GM04503 (cell line): ENCODE measurements around the gene ANKDD1A.

Experiments used
- DNase-seq: peaks from one replicate; pipeline ENCODE4 v3.0.0-alpha.2; 2012; ENCODE audit warnings: low read depth

The ANKDD1A gene

DNA sequence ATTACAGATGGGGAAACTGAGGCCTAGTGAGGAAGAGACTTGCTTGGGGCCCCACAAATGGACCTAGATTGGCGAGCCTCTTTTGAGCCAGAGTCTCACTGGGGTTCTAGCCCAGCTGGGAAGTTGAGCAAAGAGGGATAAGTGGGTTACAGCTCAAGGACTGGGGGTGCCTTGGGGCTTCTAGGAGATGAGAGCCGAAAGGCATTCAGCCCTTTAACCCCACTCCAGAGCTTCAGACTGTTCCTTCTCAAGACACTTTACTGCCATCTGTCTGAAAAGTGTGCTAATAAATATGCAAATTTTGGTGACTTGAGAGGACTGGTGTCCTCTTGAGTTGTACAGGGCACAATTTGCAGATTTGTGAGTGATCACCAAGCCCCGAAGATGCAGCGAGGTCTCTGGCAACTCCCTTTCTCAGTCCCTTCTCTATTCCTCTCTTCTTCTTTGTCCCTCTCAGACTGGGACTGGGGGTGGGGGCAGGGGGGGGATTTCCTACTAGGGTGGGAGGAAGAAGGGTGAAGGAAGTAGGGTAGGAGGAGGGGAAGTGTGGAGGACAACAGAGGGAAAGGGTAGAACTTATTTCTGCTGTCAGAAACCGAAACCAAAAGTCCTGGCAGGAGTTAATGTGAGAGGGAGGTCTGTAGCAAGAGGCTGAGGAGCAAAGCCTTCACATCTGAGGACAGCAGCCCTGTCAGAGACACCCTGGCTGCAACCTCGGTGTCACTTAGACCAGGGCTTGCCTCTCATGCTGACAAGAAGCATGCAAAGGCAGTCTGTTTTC, 16.2 kb upstream of the ANKDD1A start:
- no peak for DNase-seq

DNA sequence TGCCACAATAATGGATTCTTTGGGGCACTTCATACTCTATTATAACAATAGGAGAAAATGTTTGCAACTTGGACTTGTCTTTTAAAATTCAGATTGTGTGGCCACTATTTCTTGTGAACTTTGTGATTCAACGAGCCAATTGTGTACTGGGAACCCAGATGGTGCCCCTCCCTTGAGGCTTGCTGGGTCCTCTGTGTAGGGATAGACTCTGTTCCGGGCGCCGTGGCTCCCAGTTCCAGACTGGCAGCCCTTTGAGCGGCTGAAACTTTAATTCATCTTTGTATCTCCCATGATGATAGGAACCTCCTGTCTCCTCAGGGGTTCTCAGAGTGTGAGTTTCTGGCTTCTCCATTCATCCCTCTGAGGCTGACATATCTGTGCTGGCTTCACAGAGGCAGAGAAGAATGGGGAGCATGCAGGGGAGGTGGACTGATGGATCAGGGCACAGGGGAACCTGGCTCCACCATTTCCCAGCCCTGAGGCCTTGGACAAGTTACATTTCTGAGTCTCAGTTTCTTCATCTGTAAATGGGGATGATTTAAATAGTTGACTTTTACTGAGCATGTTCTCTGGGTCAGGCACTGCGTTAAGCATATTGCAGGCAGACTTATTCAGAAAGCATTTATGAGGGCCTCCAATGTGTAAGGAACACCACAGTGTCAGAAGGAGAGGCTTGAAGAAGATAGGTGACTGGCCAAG, 15.2 kb upstream of the ANKDD1A start:
- DNase-seq: no peak

DNA sequence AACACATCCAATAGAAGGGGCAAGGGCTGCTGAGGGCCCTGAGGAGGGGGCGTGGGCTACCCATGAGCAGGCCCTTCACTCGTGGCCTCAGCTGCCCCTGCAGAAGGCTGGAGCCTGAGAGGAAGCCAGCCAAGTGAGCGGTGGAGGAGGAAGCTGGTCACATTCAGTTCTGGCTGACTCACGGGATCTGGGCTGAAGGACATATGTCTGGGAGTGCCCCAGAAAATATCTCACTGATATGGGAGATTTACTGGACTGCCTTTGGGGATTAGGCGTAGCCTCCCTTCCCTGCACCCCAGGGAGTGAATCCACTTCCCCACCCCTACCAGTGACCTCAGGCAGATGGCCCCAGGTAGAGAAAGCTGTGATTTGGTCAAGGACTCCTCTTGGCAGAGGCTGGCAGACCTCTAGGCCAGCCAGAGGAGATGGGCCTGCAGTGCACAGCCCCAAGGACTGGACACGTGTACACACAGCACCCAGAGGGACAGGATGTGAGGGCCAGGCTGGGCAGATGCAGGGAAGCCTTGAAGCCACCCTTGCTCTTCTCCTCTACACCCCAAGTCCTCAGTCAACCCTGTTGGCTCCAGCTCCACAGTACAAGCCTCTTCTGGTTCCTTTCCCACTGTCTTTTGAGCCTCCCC, 14.2 kb upstream of the ANKDD1A start:
- DNase-seq: no peak

DNA sequence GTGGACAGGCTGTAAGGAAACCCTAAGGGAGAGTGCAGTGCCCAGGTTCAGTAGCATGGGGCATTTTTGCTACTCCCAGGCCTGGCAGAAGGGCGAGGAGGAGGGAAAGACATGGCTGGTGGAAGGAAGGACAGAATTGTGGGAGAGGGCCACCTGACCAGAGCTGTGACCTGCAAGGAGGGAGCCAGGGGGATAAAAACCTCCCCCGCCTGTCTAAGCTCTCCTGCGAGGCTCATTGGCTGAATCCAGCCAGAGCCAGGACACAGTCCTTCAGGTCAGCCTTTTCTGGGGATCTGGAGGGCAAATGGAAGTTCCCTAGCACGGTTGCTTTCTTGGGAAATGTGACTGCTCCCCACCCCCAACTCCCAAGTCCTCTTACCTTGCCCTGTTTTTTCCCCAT, 13.3 kb upstream of the ANKDD1A start:
- no peak for DNase-seq

DNA sequence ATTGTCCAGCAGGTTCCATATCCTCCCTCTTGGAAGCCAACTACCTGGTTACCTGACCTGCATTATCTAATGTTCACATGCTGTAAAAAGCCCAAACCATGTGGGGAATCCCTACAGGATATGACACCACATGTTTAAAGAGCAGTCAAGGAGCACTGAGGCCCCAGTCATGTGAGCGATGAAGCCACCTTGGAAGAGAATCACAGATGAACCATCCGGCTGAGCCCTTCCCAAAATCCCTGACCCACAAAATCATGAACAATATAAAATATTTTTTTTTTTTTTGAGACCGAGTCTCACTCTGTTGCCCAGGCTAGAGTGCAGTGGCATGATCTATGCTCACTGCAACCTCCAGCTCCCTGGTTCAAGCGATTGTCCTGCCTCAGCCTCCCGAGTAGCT, 10.6 kb upstream of the ANKDD1A start:
- DNase-seq: no peak

DNA sequence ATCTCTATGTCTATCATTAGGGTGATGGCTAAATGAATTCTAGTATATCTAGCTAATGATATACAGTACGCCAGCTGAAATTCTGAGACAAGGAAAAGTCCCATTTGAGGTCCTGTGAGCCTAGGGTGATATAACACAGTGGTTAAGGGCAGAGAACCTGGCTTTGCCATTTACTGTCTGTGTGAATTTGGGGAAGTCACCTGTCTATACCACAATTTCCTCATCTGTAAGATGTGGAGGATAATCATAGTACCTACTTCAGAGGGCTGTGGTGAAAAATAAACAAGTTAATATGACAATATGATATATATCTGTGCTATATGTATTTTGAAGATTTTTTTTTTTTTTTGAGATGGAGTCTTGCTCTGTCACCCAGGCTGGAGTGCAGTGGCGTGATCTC, 9.8 kb upstream of the ANKDD1A start:
- DNase-seq: no peak

DNA sequence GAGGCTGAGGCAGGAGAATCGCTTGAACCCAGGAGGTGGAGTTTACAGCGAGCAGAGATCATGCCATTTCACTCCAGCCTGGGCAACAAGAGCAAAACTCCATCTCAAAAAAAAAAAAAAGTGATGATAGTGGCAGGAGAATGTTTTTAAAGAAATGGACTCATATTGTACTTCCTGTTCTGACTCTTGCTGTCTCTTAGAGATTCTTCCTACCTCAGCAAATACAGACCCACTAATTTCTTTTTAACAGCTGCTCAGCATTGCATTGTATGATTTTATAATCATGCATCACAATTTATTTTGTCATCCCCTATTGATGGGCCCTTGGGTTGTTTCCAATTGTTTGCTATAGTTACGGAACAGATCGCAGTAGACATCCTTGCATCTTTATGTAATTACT, 8.8 kb upstream of the ANKDD1A start:
- no peak for DNase-seq

DNA sequence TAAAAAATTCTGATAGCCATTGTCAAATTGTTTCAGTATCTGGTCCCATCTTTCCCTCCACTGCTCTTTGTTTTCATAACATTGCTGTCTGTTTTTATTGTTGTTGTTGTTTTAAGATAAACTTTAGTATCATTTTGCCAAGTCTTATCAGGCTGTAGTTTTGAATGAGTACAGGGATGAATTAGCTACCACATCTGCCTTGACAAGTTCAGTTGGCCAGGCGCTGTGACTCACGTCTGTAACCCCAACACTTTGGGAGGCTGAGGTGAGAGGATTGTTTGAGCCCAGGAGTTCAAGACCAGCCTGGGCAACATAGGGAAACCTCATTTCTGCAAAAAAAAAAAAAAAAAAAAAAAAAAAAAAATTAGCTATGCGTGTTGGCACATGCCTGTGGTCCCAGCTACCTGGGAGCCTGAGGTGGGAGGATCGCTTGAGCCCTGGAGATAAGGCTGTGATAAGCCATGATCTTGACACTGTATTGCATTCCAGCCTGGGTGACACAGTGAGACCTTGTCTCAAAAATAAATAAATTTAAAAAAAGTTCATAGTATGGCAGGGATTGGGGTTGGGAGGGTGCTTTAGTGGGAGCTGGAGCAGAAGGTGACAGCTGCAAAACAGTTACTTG, 8.3 kb upstream of the ANKDD1A start:
- DNase-seq: no peak

DNA sequence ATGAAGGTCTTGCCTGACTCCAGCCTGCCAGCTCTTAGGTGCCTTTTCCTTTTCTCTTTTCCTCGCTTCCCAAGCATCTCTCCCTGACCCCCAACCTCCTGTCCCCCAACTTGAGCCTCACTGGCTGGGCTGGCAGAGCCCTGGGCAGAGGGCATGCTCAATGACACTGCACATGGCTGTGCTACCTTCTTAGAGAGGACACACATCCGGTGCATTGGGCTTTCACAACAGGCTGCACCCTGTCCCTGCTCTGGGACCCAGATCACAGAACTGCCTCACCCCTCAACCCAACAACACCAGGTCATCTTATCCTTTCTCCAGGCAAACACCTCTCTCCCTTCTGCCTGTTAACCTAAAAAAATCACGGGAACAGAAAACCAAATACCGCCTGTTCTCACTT, 7.5 kb upstream of the ANKDD1A start:
- no peak for DNase-seq

DNA sequence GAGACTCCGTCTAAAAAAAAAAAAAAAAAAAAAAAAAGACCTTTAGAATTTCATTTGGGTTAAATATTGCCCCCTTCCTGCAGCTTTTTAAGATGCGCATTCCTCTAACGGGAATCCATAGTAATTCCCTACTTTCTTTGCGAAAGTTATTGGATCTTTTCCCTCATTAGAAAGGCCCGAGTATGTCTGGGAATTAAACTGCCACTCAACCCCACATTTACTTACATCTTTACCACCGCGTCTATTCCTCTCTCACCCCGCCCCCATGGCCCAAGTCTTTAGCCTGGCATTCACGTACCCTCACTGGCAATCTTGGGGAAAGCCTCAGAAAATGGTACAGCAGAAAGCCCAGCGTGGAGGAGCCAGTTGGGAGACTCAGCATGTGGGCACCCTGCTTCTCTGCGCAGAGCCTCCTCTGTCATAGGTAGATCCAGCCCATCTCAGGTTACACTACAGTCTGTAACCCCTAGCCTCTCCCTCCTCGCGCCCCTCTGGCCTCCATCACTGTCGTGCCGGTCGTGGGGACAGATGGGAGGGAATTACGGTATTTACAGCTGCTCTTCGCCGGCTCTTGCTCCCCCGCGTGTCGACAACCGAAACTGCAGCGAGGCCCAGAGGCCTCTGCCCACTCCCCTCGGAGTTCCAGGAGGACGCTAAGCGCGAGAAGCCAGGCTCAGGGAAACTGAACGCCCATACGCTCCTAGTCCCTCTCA, 6.4 kb upstream of the ANKDD1A start:
- peak; percentile 22 for DNase-seq

DNA sequence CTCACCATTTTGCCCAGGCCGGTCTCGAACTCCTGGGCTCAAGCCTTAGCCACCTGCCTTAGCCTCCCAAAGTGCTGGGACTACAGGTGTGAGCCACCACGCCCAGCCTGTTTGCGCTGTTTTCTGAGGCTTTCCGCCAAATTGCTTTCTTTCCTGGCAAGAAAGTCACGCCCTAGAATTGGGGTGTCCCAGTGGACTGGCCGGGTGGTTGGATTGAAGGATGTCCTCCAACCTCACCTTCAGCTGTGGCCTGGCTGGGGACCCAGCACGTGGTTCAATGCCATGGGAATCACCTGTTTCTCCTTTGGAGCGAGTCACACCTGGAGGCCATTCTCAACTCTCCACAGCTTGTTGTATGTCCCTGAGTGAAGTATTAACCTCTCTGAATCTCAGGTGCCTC, 5.8 kb upstream of the ANKDD1A start:
- no peak for DNase-seq

DNA sequence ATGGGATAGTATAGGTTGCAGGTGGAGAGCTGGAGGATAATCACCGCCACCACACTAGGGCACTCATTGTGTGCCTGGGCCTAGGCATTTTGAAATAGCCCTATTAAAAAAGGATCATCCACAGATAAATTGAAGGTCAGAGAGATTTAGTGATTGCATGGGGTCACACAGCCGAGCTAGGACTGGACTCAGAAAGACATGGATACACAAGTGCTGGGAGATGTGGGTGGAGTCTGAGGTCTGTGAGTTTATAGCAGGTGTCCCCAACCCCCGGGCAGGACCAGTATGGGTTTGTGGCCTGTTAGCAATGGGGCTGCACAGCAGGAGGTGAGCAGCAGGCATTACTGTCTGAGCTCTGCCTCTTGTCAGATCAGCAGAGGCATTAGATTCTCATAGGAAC, 5.3 kb upstream of the ANKDD1A start:
- no peak for DNase-seq

DNA sequence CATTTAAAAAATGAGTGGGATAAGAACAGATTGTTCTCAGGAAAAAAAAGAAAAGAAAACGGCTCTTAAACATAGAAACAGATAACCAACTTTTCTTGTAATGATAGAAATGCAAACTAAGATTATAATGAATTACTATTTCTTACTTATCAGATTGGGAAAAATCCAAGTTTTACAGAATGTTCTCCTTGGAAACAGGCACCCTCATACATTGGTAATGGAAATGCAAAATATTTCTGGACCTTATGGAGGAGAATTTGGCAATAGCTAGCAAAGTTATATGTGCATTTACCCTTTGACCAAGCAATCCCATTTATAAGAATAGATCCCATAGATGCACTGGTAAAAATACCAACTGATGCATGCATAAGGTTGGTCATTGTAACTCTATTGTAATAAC, 3.7 kb upstream of the ANKDD1A start:
- DNase-seq: no peak

DNA sequence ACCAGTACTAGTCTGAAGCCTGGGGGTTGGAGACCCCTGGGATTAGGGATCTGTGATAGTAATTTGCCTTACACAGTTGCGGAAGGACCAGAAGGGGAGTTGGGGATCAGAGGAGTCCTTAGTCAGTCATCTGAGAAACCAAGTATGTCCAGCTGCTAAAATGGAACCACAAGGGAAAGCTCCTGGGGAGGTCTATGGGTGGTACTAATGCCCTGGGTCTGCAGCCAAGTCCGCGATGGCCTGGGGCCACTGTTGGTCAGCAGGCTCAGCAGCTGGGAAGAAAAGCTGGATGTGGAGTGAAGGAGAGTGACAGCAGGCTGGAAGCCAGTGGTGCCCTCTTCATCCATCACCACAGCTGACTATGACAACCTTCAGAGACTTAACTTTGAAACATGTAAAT, 2.2 kb upstream of the ANKDD1A start:
- no peak for DNase-seq

DNA sequence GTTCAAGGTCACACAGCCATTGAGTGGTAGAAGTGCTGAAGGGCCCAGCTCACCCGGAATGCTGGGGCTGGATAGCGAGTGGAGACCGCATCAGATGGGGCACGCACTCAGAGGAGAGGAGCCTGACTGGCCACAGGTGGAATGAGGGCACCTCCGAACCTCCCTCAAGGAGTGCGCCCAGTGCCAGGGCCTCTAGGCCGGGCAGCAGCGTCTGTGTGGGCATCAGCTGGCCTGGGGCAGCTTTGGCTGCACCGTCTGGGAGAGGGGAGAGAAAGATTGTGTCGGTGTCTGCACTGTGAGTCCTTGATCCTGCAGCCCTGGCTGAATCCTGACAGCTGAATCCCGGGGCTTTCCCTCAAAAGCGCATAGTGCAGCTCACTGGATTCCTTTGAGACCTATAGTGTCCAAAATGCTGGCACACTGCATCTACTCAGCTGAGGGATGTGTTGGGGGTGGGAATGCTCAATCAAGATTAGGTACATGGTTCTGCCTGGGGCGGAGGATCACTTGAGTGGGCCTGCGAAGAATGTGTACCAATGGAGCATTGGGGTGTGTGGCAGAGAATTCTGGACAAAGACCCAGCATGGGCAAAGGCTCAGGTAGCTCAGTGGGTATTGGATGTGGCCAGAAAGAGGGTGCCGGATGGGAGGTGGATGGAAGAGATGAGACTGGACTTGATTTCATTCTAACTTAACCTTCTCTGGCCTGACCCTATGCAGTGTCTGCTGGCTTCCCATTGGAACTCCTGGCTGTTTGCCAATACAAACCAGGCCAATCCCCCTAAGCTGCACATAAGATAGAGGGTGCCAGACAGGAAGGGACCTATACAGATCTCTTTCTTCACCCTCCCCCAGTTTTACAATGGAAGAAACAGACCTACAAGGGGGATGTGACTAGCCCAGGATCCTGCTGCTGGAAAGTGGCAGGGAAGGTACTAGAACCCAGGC, 950 bp downstream of the ANKDD1A start:
- DNase-seq: no peak

DNA sequence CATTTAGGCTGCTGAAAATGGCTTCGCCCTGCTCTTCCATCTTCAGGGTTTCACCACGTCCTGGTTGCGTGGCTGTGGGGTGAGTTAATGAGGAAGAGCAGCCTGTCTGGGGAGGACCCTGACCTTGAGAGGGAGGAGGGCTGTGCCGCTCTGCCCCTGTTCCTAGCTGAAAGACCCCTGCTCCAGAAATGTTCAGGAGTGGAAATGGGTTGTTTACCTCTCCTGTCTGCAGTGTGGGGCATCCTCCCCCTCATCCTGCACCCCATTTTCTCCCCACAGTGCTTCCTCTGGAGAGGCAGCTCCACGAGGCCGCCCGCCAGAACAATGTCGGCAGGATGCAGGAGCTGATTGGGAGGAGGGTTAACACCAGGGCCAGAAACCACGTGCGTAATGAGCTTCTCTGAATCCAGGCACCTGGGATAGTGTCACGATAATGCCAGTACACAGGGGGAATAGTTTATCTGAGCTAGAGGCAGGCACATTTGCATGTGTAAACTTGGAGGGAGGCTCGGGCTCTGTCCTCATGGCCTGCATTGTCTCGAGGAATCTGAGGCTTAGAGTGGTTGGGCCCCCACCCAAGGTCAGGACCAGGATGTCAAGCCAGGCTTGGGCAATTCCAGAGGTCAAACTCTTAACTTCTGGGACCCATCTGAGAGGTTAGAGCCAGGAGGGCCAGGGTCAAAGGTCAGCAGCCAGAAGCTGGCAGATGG, 4.0 kb downstream of the ANKDD1A start:
- DNase-seq: no peak

DNA sequence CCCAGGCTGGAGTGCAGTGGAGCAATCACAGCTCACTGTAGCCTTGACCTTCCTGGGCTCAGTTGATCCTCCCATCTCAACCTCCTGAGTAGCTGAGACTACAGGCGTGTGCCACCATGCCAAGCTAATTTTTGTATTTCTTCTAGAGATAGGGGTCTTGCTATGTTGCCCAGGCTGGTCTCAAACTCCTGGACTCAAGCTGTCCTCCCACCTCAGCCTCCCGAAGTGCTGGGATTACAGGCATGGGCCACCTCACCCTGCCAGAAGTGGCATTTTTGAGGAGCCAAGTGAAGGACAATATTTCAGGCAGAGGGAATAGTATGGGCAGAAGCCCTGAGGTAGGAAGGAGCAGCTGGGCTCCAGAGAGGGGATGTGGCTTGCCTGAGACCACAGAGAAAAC, 4.7 kb downstream of the ANKDD1A start:
- no peak for DNase-seq

DNA sequence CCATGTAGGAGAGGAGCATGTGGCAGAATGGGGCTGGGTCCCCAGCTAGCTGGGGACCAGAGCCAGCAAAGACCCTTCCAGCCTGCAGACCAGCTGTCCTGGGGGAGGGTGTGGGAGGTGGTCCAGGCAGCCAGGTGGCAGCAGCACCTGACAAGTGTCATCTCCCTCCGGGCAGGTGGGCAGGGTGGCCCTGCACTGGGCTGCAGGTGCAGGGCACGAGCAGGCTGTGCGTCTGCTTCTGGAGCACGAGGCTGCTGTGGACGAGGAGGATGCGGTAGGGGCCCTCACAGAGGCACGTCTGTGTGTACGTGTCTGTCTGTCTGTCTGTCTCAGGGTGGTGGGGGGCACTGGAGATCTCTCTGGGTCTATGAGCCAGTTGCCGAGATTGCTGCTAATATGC, 5.5 kb downstream of the ANKDD1A start:
- no peak for DNase-seq

DNA sequence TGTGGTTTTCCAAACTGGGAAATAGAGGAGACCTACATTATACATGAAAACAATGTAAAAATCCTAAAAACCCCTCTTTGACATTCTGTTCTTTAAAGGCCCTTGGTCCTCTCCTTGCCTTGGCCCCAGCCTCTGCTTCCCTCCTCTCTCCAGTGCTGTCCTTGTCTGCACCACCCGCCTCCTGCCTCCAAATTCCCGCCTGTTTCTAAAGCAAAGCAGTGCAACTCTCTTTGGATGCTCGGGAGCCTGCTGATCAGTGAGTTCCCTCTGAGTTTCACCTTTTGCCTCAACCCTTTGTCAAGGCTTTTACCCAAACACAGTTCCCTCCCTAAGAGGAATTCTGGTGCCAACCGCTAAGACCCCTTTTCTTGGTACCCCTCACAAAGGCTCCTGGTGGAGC, 8.0 kb downstream of the ANKDD1A start:
- DNase-seq: no peak

DNA sequence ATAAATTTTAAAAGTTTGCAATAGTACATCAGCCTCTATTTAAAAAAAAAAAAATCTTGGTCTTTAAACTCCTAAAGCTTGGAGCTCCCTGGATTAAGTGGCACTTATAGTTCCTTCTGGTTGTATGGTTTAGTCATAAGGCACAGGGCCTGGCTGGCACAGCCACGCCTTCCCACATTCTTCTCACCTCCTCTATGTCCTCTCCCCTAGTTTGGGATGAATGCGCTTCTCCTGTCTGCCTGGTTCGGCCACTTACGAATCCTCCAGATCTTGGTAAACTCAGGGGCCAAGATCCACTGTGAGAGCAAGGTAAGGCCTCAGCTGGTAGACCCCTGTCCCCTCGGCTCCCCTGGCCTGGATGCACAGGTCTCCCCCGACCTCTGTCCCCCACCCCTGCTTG, 10.0 kb downstream of the ANKDD1A start:
- no peak for DNase-seq

DNA sequence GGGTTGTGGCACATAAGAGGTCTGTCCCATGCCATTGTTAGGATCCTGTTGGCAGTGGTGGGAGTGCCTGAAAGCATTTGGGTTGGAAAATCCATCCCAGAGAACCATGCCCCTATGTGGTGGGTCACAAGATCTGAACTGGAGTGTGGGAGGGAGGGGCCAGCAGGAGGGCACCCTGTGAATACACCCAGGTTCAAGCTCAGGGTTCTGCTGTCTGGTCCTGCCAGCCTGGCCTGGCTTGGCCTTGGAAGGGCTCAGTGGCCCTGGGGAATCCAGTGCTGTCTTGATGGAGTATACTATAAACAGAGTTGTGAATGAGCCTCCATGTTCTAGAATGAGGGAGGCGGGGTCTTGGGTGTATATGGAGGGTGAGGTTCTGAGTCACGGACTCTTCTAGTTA, 11.8 kb downstream of the ANKDD1A start:
- no peak for DNase-seq
